Stimulated activated CD4-positive, alpha-beta T cell treated with anti-CD3 and anti-CD28 coated beads, Interleukin-4, amount 100 ng/mL, for 48 hours (primary cell): Measurements from ENCODE around the gene DOCK9.

Source experiments
- DNase-seq, 2 donors: peaks; one replicate each; pipeline ENCODE4 v3.0.0-alpha.2; 2020; ENCODE audit warnings: low read depth in 2 of 2

DOCK9 gene

GRCh38 chr13:98798849-98799645 is 178.8 kb downstream of the DOCK9 start:
- no peak for DNase-seq

GRCh38 chr13:98797456-98797855 is 180.4 kb downstream of the DOCK9 start:
- no peak for DNase-seq

- no peak for DNase-seq
Measured at GRCh38 chr13:98796798-98797197, 181.1 kb downstream of the DOCK9 start.

GRCh38 chr13:98796191-98796590 is 181.7 kb downstream of the DOCK9 start:
- no peak for DNase-seq

- no peak for DNase-seq
Measured at GRCh38 chr13:98795220-98795619, 182.6 kb downstream of the DOCK9 start.

- no peak for DNase-seq
Measured at GRCh38 chr13:98794498-98794897, 183.4 kb downstream of the DOCK9 start.

GRCh38 chr13:98792785-98793495 is 184.9 kb downstream of the DOCK9 start:
- no peak for DNase-seq

- no peak for DNase-seq
Measured at GRCh38 chr13:98792321-98792720, 185.5 kb downstream of the DOCK9 start.

- no peak for DNase-seq
Measured at GRCh38 chr13:98791611-98792010, 186.3 kb downstream of the DOCK9 start.

- no peak for DNase-seq
Measured at GRCh38 chr13:98787996-98788395, 189.9 kb downstream of the DOCK9 start.

GRCh38 chr13:98787173-98787572 is 190.7 kb downstream of the DOCK9 start:
- DNase-seq: no peak

- DNase-seq: no peak
Measured at GRCh38 chr13:98786023-98786422, 191.8 kb downstream of the DOCK9 start.

- no peak for DNase-seq
Measured at GRCh38 chr13:98785405-98785804, 192.5 kb downstream of the DOCK9 start.

GRCh38 chr13:98784666-98785065 is 193.2 kb downstream of the DOCK9 start:
- no peak for DNase-seq

- DNase-seq: no peak
Measured at GRCh38 chr13:98783856-98784478, 193.9 kb downstream of the DOCK9 start.

- no peak for DNase-seq
Measured at GRCh38 chr13:98782654-98783053, 195.2 kb downstream of the DOCK9 start.

- DNase-seq: no peak
Measured at GRCh38 chr13:98781905-98782304, 196.0 kb downstream of the DOCK9 start.

GRCh38 chr13:98781470-98781869 is 196.4 kb downstream of the DOCK9 start:
- no peak for DNase-seq

GRCh38 chr13:98781045-98781444 is 196.8 kb downstream of the DOCK9 start:
- no peak for DNase-seq

GRCh38 chr13:98780451-98780850 is 197.4 kb downstream of the DOCK9 start:
- DNase-seq: no peak

GRCh38 chr13:98779695-98780094 is 198.2 kb downstream of the DOCK9 start:
- DNase-seq: no peak

GRCh38 chr13:98778749-98779148 is 199.1 kb downstream of the DOCK9 start:
- no peak for DNase-seq

GRCh38 chr13:98776644-98777043 is 201.2 kb downstream of the DOCK9 start:
- no peak for DNase-seq
